IPS-20b (cell line): Measurements from ENCODE around the gene EFL1.

Experiments used
- H3K27ac ChIP-seq: one replicate; pipeline ENCODE4 v1.5.1; 2013; ENCODE audit warnings: low read length
- H3K27me3 ChIP-seq: 2 replicates; pipeline ENCODE4 v1.6.1; 2013; ENCODE audit warnings: mild to moderate bottlenecking, low read length, inconsistent platforms; ENCODE audit not compliant: insufficient read depth
- H3K36me3 ChIP-seq: 2 replicates; pipeline ENCODE4 v1.6.1; 2013; ENCODE audit warnings: low read depth, mild to moderate bottlenecking, inconsistent platforms, low read length, moderate library complexity; ENCODE audit not compliant: insufficient read depth
- H3K4me1 ChIP-seq: 2 replicates; pipeline ENCODE4 v1.6.1; 2013; ENCODE audit warnings: mild to moderate bottlenecking, control low read depth, inconsistent platforms, low read length, moderate library complexity; ENCODE audit not compliant: insufficient read depth
- H3K4me3 ChIP-seq: 2 replicates; pipeline ENCODE4 v1.5.1; 2013; ENCODE audit warnings: mild to moderate bottlenecking, low read length, inconsistent platforms
- H3K9ac ChIP-seq: 2 replicates; pipeline ENCODE4 v1.6.1; 2013; ENCODE audit warnings: low read depth, mild to moderate bottlenecking, inconsistent platforms, low read length, moderate library complexity
- H3K9me3 ChIP-seq: 2 replicates; pipeline ENCODE4 v1.6.1; 2013; ENCODE audit warnings: mild to moderate bottlenecking, low read depth, low read length, inconsistent platforms; ENCODE audit not compliant: insufficient read depth

EFL1 gene

DNA sequence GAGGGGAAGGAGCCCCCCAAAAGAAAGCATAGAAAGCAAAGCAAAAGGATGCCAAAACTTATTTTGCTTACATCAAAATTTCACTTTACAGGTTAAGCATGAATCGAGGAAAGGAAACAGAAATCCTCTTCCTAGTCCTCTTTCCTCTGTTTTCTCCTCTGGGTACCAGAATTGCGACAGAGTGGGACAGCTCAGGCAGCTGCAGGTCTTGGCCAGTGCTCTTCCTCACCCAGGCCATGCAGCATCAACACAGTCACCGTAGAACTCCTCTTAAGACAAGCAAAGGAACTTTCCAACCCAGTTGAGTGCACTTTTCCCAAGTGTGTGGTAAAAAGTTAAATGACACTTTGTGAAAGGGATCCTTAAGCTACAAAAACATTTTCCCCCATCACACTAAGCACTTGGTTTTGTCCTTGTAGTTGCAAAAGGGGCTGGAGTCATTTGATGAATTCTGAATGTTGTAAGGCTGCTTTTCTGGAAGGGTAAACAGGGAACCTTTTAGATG, 170.8 kb downstream of the EFL1 start:
- H3K36me3 ChIP-seq, result no peaks in the 10 kb centered on the region

GRCh38 chr15:82086243-82086995, 176.1 kb downstream of the EFL1 start:
- no peak overlapping the region for H3K27ac ChIP-seq
- H3K36me3 ChIP-seq, result no peaks in the 10 kb centered on the region
- H3K9me3 ChIP-seq, result no peaks in the 10 kb centered on the region
- H3K9ac ChIP-seq, result no peak overlapping the region
- no peaks in the 10 kb centered on the region for H3K27me3 ChIP-seq
- H3K4me1 ChIP-seq, result no peaks in the 10 kb centered on the region
- no peak overlapping the region for H3K4me3 ChIP-seq

More for the DNA sequence above, 170.8 kb downstream of the EFL1 start:
- H3K9me3 ChIP-seq, result no peaks in the 10 kb centered on the region
- no peaks in the 10 kb centered on the region for H3K4me1 ChIP-seq
- H3K27me3 ChIP-seq, result no peaks in the 10 kb centered on the region
- no peak overlapping the region for H3K9ac ChIP-seq
- H3K4me3 ChIP-seq, result no peak overlapping the region
- H3K27ac ChIP-seq, result no peak overlapping the region

DNA sequence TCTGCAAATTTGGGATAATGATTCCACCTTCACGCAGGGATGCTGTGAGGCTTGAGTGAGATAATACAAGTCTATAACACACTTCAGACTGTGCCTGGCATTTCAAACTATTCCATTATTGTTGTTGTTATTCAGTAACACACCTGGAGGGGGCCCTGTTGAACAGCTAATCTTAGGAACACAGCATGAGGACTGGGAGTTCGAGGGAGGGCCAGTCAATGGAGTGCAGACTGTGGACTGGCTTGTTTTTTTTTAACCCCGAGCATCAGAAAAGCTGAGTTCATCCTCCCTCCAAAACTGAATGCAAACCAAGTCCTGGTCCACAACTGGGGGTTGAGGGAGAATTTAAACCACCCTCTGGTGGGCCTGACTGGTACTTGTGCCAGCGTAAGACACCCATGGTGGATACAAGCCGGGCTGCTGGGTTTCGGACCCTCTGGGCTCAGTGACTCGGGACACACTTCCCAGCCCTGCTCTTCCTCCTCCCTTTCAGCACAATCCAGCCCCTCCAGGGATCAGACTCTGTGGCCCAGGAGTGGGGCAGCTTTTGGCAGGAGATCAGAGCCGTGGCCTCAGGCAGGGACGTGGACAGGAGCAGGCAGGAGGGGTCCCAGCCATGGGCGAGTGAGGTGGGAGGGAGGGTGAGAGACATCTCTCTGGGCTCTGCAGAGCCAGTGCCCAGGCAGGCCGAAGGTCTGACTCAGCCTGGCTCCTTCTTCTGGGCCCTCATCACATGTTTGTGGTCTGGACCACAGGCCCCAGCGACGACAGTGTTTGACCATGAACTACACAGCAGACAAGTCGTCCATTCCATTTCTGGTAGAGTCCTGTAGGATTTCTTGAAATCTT, 180.4 kb downstream of the EFL1 start:
- no peaks in the 10 kb centered on the region for H3K36me3 ChIP-seq
- no peaks in the 10 kb centered on the region for H3K4me1 ChIP-seq
- H3K9me3 ChIP-seq, result no peaks in the 10 kb centered on the region
- no peak overlapping the region for H3K9ac ChIP-seq
- H3K27ac ChIP-seq, result no peak overlapping the region
- no peaks in the 10 kb centered on the region for H3K27me3 ChIP-seq
- H3K4me3 ChIP-seq, result no peak overlapping the region

GRCh38 chr15:82080774-82081173, 181.8 kb downstream of the EFL1 start:
- no peak overlapping the region for H3K9ac ChIP-seq
- no peak overlapping the region for H3K27ac ChIP-seq
- no peak overlapping the region for H3K4me3 ChIP-seq
- H3K36me3 ChIP-seq, result no peaks in the 10 kb centered on the region
- no peaks in the 10 kb centered on the region for H3K27me3 ChIP-seq
- H3K9me3 ChIP-seq, result no peaks in the 10 kb centered on the region
- H3K4me1 ChIP-seq, result no peaks in the 10 kb centered on the region
